Neural cell (in vitro differentiated cells): ENCODE results near the gene TMOD4. TPM values are rescaled to one million over a fixed set of nuclear protein-coding genes. Genes with fewer than 3 reads are reported as not detected.

Experiments used
- H2AFZ ChIP-seq: fragments of 200-600, 300-800 bp; sonication (generic), shearing (Covaris generic); 2 replicates; pipeline ENCODE4 v1.6.0; 2014; ENCODE audit warnings: low read depth, mild to moderate bottlenecking, antibody characterized with exemption, low read length, moderate library complexity
- H3F3A ChIP-seq: fragments of 200-600 bp; shearing (Covaris generic); 2 replicates; pipeline ENCODE4 v1.6.1; 2016; ENCODE audit warnings: mild to moderate bottlenecking, moderate library complexity, mixed read lengths, antibody characterized with exemption, low read length; ENCODE audit not compliant: insufficient read depth, poor library complexity, severe bottlenecking
- H3K27ac ChIP-seq: fragments of 200-600, 300-800 bp; sonication (generic), shearing (Covaris generic); 2 replicates; pipeline ENCODE4 v1.5.1; 2014; ENCODE audit warnings: mild to moderate bottlenecking, low read length, moderate library complexity
- H3K27me3 ChIP-seq: fragments of 300-800, 200-600 bp; sonication (generic), shearing (Covaris generic); 2 replicates; pipeline ENCODE4 v1.6.0; 2014; ENCODE audit warnings: mild to moderate bottlenecking, low read depth, low read length, moderate library complexity; ENCODE audit not compliant: insufficient read depth
- H3K36me3 ChIP-seq: fragments of 300-800, 200-600 bp; sonication (generic), shearing (Covaris generic); 2 replicates; pipeline ENCODE4 v1.5.1; 2014; ENCODE audit warnings: mild to moderate bottlenecking, antibody characterized with exemption, low read length, moderate library complexity; ENCODE audit not compliant: insufficient read depth
- H3K4me2 ChIP-seq: fragments of 300-800, 200-600 bp; sonication (generic), shearing (Covaris generic); 2 replicates; pipeline ENCODE4 v1.6.0; 2014; ENCODE audit warnings: mild to moderate bottlenecking, low read length
- H3K4me3 ChIP-seq: fragments of 300-800, 200-600 bp; sonication (generic), shearing (Covaris generic); 2 replicates; pipeline ENCODE4 v1.5.1; 2014; ENCODE audit warnings: mild to moderate bottlenecking, low read length, moderate library complexity
- H3K79me2 ChIP-seq: fragments of 200-600 bp; shearing (Covaris generic); replicated peaks from 2 replicates; pipeline ENCODE4 v1.6.0; 2014; ENCODE audit warnings: mild to moderate bottlenecking, low read length, moderate library complexity; ENCODE audit not compliant: insufficient read depth
- H3K9ac ChIP-seq: fragments of 300-800, 200-600 bp; sonication (generic), shearing (Covaris generic); 2 replicates; pipeline ENCODE4 v1.6.1; 2016; ENCODE audit warnings: mild to moderate bottlenecking, low read length, mixed read lengths
- H3K9me2 ChIP-seq: fragments of 200-600 bp; shearing (Covaris generic); 2 replicates; pipeline ENCODE4 v1.6.1; 2016; ENCODE audit warnings: mild to moderate bottlenecking, low read length, mixed read lengths; ENCODE audit not compliant: insufficient read depth
- H3K9me3 ChIP-seq: fragments of 200-600, 300-800 bp; sonication (generic), shearing (Covaris generic); 2 replicates; pipeline ENCODE4 v1.6.1; 2016; ENCODE audit warnings: mild to moderate bottlenecking, mixed run types, low read length, moderate library complexity, mixed read lengths
- H4K20me1 ChIP-seq: fragments of 200-600 bp; shearing (Covaris generic); 2 replicates; pipeline ENCODE4 v1.6.1; 2016; ENCODE audit warnings: mild to moderate bottlenecking, mixed run types; ENCODE audit not compliant: insufficient read depth
- CTCF ChIP-seq: fragments of 450-650 bp; IDR thresholded peaks from 2 replicates; pipeline ENCODE4 v1.5.1; 2014; ENCODE audit warnings: antibody characterized with exemption, mild to moderate bottlenecking, moderate library complexity; ENCODE audit not compliant: poor library complexity, severe bottlenecking
- EP300 ChIP-seq: fragments of 450-650 bp; conservative IDR thresholded peaks from 2 replicates; pipeline ENCODE4 v1.6.1; 2014; ENCODE audit warnings: antibody characterized with exemption, mild to moderate bottlenecking, moderate library complexity; ENCODE audit not compliant: poor library complexity, severe bottlenecking
- EZH2 ChIP-seq: fragments of 200-600, 300-800 bp; shearing (Covaris generic), sonication (generic); IDR thresholded peaks from 2 replicates; pipeline ENCODE4 v1.6.1; 2014; ENCODE audit warnings: antibody characterized with exemption, low read length, borderline replicate concordance, mild to moderate bottlenecking; ENCODE audit not compliant: insufficient read depth, poor library complexity, severe bottlenecking
- MXI1 ChIP-seq: fragments of 450-650 bp; conservative IDR thresholded peaks from 2 replicates; pipeline ENCODE4 v1.6.1; 2014; ENCODE audit warnings: antibody characterized with exemption, mild to moderate bottlenecking; ENCODE audit not compliant: poor library complexity, severe bottlenecking
- POLR2AphosphoS5 ChIP-seq: IDR thresholded peaks from 2 replicates; pipeline ENCODE4 v1.6.1; 2012
- RAD21 ChIP-seq: fragments of 450-650 bp; conservative IDR thresholded peaks from 2 replicates; pipeline ENCODE4 v1.6.1; 2014; ENCODE audit warnings: antibody characterized with exemption, mild to moderate bottlenecking, moderate library complexity
- REST ChIP-seq: IDR thresholded peaks from 2 replicates; pipeline ENCODE4 v1.6.1; 2012; ENCODE audit warnings: borderline replicate concordance
- SMC3 ChIP-seq: fragments of 450-650 bp; conservative IDR thresholded peaks from 2 replicates; pipeline ENCODE4 v1.6.1; 2014; ENCODE audit warnings: antibody characterized with exemption, mild to moderate bottlenecking, moderate library complexity; ENCODE audit not compliant: poor library complexity
- TAF1 ChIP-seq: IDR thresholded peaks from 2 replicates; pipeline ENCODE4 v1.6.1; 2012; ENCODE audit warnings: low read depth
- polyA plus RNA-seq: library from polyadenylated mRNA; depleted of rRNA; stranded (reverse); fragments of >200 nt; gene quantifications from 2 replicates; pipeline ENCODE4 v1.2.3, GENCODE V29; 2014

The TMOD4 gene
- polyA plus RNA-seq, 1 donor from 2014 or later: not detected

GRCh38 chr1:151187205-151187604, 11.4 kb upstream of the TMOD4 start:
- no peaks in the 10 kb centered on the region for H4K20me1 ChIP-seq
- TF ChIP-seq CTCF (no peak), TAF1 (no peak), EZH2 (no peak), POLR2AphosphoS5 (no peak), RAD21 (no peak), EP300 (no peak), MXI1 (no peak), SMC3 (no peak), REST (no peak)
- no peak overlapping the region for H2AFZ ChIP-seq
- no peak overlapping the region for H3K4me3 ChIP-seq
- no peak overlapping the region for H3K27ac ChIP-seq
- H3K79me2 ChIP-seq: peaks cover 28% of the 10 kb centered on the region
- no peaks in the 10 kb centered on the region for H3K9me2 ChIP-seq
- no peak overlapping the region for H3K9ac ChIP-seq
- H3K4me2 ChIP-seq: no peak overlapping the region
- no peaks in the 10 kb centered on the region for H3K27me3 ChIP-seq
- no peaks in the 10 kb centered on the region for H3F3A ChIP-seq
- no peaks in the 10 kb centered on the region for H3K9me3 ChIP-seq
- no peaks in the 10 kb centered on the region for H3K36me3 ChIP-seq

GRCh38 chr1:151184211-151184610, 8.4 kb upstream of the TMOD4 start:
- H3K4me2 ChIP-seq: no peak overlapping the region
- no peaks in the 10 kb centered on the region for H3K9me3 ChIP-seq
- H3K27me3 ChIP-seq: no peaks in the 10 kb centered on the region
- no peaks in the 10 kb centered on the region for H3K9me2 ChIP-seq
- no peak overlapping the region for H3K27ac ChIP-seq
- H2AFZ ChIP-seq: no peak overlapping the region
- H3K4me3 ChIP-seq: no peak overlapping the region
- TF ChIP-seq TAF1 (no peak), MXI1 (no peak), REST (no peak), EZH2 (no peak), POLR2AphosphoS5 (no peak), RAD21 (no peak), CTCF (no peak), EP300 (no peak), SMC3 (no peak)
- H3K9ac ChIP-seq: no peak overlapping the region
- H4K20me1 ChIP-seq: no peaks in the 10 kb centered on the region
- no peaks in the 10 kb centered on the region for H3F3A ChIP-seq
- H3K36me3 ChIP-seq: no peaks in the 10 kb centered on the region
- peaks cover 25% of the 10 kb centered on the region for H3K79me2 ChIP-seq
